KMS-11 (cell line): ENCODE data around the gene OCA2.

ENCODE experiments used
- H2AFZ ChIP-seq: fragments of 200-600 bp; sonication (generic); 2 replicates; pipeline ENCODE4 v1.6.1; 2016; ENCODE audit warnings: antibody characterized with exemption, mixed run types, low read depth
- H3K27ac ChIP-seq: fragments of 200-600 bp; sonication (generic); 2 replicates; pipeline ENCODE4 v1.6.1; 2016; ENCODE audit warnings: mild to moderate bottlenecking, mixed run types
- H3K27me3 ChIP-seq: fragments of 200-600 bp; sonication (generic); 2 replicates; pipeline ENCODE4 v1.6.1; 2017; ENCODE audit warnings: mild to moderate bottlenecking, low read depth, mixed run types, moderate library complexity; ENCODE audit not compliant: insufficient read depth
- H3K36me3 ChIP-seq: fragments of 200-600 bp; sonication (generic); 2 replicates; pipeline ENCODE4 v1.6.1; 2017; ENCODE audit warnings: mild to moderate bottlenecking, mixed run types; ENCODE audit not compliant: insufficient read depth
- H3K4me1 ChIP-seq: fragments of 200-600 bp; sonication (generic); 2 replicates; pipeline ENCODE4 v1.6.1; 2016; ENCODE audit warnings: mild to moderate bottlenecking, low read depth, mixed run types; ENCODE audit not compliant: poor library complexity, severe bottlenecking
- H3K4me2 ChIP-seq: fragments of 200-600 bp; sonication (generic); 2 replicates; pipeline ENCODE4 v1.7.0; 2016; ENCODE audit warnings: mild to moderate bottlenecking, mixed run types
- H3K4me3 ChIP-seq: fragments of 200-600 bp; sonication (generic); IDR thresholded peaks from 2 replicates; pipeline ENCODE4 v1.6.1; 2017; ENCODE audit warnings: low read depth, low read length, mixed read lengths; ENCODE audit not compliant: insufficient read depth
- H3K79me2 ChIP-seq: fragments of 200-600 bp; sonication (generic); 2 replicates; pipeline ENCODE4 v1.6.1; 2016; ENCODE audit warnings: low read depth, mixed run types; ENCODE audit not compliant: insufficient read depth
- H3K9ac ChIP-seq: fragments of 200-600 bp; sonication (generic); 2 replicates; pipeline ENCODE4 v1.6.1; 2016; ENCODE audit warnings: mild to moderate bottlenecking, mixed run types
- H4K20me1 ChIP-seq: fragments of 200-600 bp; sonication (generic); 2 replicates; pipeline ENCODE4 v1.6.1; 2016; ENCODE audit warnings: mild to moderate bottlenecking, mixed run types; ENCODE audit not compliant: insufficient read depth
- TF ChIP-seq, protein P1 (sequence below): fragments of 200-600 bp; sonication (generic); conservative IDR thresholded peaks from 2 replicates; pipeline ENCODE4 v1.6.1; 2017; ENCODE audit warnings: low read depth, mild to moderate bottlenecking, antibody characterized with exemption, low read length, moderate library complexity, mixed read lengths

OCA2 gene

GRCh38 chr15:27776501-27776900 lies 322.6 kb downstream of the OCA2 start:
- Histone ChIP-seq H3K4me3 (no peak overlapping the region), H3K4me1 (no peaks in the 10 kb centered on the region), H3K27me3 (no peaks in the 10 kb centered on the region), H3K4me2 (no peak overlapping the region), H2AFZ (no peak overlapping the region), H3K79me2 (no peaks in the 10 kb centered on the region), H3K9ac (no peak overlapping the region), H3K36me3 (no peaks in the 10 kb centered on the region), H4K20me1 (no peaks in the 10 kb centered on the region), H3K27ac (no peak overlapping the region)
- TF ChIP-seq, protein P1, sequence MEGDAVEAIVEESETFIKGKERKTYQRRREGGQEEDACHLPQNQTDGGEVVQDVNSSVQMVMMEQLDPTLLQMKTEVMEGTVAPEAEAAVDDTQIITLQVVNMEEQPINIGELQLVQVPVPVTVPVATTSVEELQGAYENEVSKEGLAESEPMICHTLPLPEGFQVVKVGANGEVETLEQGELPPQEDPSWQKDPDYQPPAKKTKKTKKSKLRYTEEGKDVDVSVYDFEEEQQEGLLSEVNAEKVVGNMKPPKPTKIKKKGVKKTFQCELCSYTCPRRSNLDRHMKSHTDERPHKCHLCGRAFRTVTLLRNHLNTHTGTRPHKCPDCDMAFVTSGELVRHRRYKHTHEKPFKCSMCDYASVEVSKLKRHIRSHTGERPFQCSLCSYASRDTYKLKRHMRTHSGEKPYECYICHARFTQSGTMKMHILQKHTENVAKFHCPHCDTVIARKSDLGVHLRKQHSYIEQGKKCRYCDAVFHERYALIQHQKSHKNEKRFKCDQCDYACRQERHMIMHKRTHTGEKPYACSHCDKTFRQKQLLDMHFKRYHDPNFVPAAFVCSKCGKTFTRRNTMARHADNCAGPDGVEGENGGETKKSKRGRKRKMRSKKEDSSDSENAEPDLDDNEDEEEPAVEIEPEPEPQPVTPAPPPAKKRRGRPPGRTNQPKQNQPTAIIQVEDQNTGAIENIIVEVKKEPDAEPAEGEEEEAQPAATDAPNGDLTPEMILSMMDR = no peak

DNA sequence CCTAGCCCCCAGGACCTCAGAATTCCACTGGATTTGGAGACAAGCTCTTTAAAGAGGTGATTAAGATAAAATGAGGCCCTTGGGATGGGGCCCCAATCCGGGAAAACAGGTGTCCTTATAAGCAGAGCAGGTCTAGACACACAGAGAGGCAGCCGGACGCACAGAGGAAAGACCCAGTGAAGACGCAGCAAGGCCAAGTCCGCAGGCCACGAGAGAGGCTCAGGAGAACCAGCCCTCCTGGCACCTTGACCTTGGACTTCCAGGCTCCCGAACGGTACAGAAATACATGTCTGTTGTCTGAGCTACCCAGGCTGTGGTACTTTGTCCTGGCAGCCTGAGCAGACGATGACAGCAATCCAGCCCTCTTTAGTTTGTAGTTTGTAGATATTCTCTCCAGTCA lies 324.5 kb downstream of the OCA2 start:
- Histone ChIP-seq H3K27me3 (no peaks in the 10 kb centered on the region), H3K4me3 (no peak overlapping the region), H3K36me3 (no peaks in the 10 kb centered on the region), H3K4me2 (no peak overlapping the region), H3K79me2 (no peaks in the 10 kb centered on the region), H3K4me1 (no peaks in the 10 kb centered on the region), H2AFZ (no peak overlapping the region), H3K27ac (no peak overlapping the region), H3K9ac (no peak overlapping the region), H4K20me1 (no peaks in the 10 kb centered on the region)
- TF ChIP-seq, protein P1 = no peak

DNA sequence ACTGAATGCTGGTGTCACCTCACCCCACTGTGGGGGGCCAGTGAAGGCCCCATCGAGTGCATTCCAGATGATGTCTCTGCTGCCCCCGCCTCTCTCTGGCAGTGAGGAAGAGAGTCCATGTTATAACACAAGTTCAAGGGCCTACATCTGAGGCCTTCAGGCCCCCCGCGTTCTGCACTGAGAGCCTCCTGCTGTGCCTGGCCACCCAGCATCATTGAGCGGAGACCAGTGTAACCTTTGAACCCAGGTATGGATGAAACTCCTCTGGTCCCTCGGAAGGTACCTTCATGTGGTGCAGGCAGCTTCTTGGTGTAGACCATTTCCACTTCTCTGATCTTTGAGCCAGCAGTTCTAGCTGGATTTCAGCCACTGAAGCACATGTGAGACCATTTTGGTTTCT lies 324.9 kb downstream of the OCA2 start:
- H4K20me1 ChIP-seq = no peaks in the 10 kb centered on the region
- H3K4me2 ChIP-seq = no peak overlapping the region
- H2AFZ ChIP-seq = no peak overlapping the region
- H3K9ac ChIP-seq = no peak overlapping the region
- no peaks in the 10 kb centered on the region for H3K4me1 ChIP-seq
- H3K27ac ChIP-seq = no peak overlapping the region
- H3K27me3 ChIP-seq = no peaks in the 10 kb centered on the region
- no peak overlapping the region for H3K4me3 ChIP-seq
- H3K79me2 ChIP-seq = no peaks in the 10 kb centered on the region
- no peaks in the 10 kb centered on the region for H3K36me3 ChIP-seq
- TF ChIP-seq, protein P1 = no peak

- Histone ChIP-seq H3K79me2 (no peaks in the 10 kb centered on the region), H4K20me1 (no peaks in the 10 kb centered on the region), H3K4me1 (no peaks in the 10 kb centered on the region), H3K27me3 (no peaks in the 10 kb centered on the region), H3K9ac (no peak overlapping the region), H3K27ac (no peak overlapping the region), H3K4me2 (no peak overlapping the region), H2AFZ (no peak overlapping the region), H3K36me3 (no peaks in the 10 kb centered on the region), H3K4me3 (no peak overlapping the region)
- TF ChIP-seq, protein P1 = no peak
Observed at GRCh38 chr15:27771892-27772291, 327.2 kb downstream of the OCA2 start.
